ENCODE measurements around the gene SLC1A5.
"Not testable (repeated sequence)": the region's sequence is repeated elsewhere in the genome, so short reads cannot be mapped to it uniquely, and the experiment has no call there.

The SLC1A5 gene

GRCh38 chr19:46788262-46788967 lies at the start of gene SLC1A5:
TSS of gene SLC1A5 (minus strand) at chr19:46788594. CDS start at chr19:46787965, 629 bp downstream.
- peaks cover 16% of the 10 kb centered on the region for H3K4me1 ChIP-seq
- H3K27me3 ChIP-seq (ENCODE audit: low read depth): no peaks in the 10 kb centered on the region
- in situ Hi-C loops (cut with MboI; ENCODE audit: low sequenced_read_pairs): no loop called here
- peaks cover 36% of the 10 kb centered on the region for H3K36me3 ChIP-seq (replicated peaks)
- DNase-seq (ENCODE audit: low spot score in 2 of 2): peak; percentile 98 to 100
- H3K9me3 ChIP-seq: no peaks in the 10 kb centered on the region
- peak within 1 kb of the TSS; percentile 94 for H3K4me3 ChIP-seq

GRCh38 chr19:46838160-46838559 lies 49.8 kb upstream of the SLC1A5 start:
- in situ Hi-C loops (cut with MboI; ENCODE audit: low sequenced_read_pairs): no loop called here
- no peak for DNase-seq (ENCODE audit: low spot score in 2 of 2)
- H3K27me3 ChIP-seq (ENCODE audit: low read depth): no peaks in the 10 kb centered on the region
- H3K9me3 ChIP-seq: no peaks in the 10 kb centered on the region
- no peak overlapping the region for H3K4me3 ChIP-seq
- peaks cover 22% of the 10 kb centered on the region for H3K36me3 ChIP-seq (replicated peaks)
- H3K4me1 ChIP-seq: no peaks in the 10 kb centered on the region

- Histone ChIP-seq H3K9me3 (no peaks in the 10 kb centered on the region), H3K27me3 (ENCODE audit: low read depth) (no peaks in the 10 kb centered on the region), H3K4me3 (no peak overlapping the region), H3K4me1 (no peaks in the 10 kb centered on the region), H3K36me3 (replicated peaks) (peaks cover 9% of the 10 kb centered on the region; the same call in 1 of the 2 replicates)
- in situ Hi-C loops (cut with MboI; ENCODE audit: low sequenced_read_pairs): no loop called here
- no peak for DNase-seq (ENCODE audit: low spot score in 2 of 2)
These were observed 46.6 kb upstream of the SLC1A5 start for GRCh38 chr19:46834984-46835383.

- Histone ChIP-seq H3K36me3 (replicated peaks) (peaks cover 7% of the 10 kb centered on the region; the same call in 1 of the 2 replicates), H3K9me3 (no peaks in the 10 kb centered on the region), H3K4me3 (no peak overlapping the region), H3K27me3 (ENCODE audit: low read depth) (no peaks in the 10 kb centered on the region), H3K4me1 (no peaks in the 10 kb centered on the region)
- no peak for DNase-seq (ENCODE audit: low spot score in 2 of 2)
- in situ Hi-C loops (cut with MboI; ENCODE audit: low sequenced_read_pairs): no loop called here
These were observed 45.7 kb upstream of the SLC1A5 start for GRCh38 chr19:46834121-46834520.

GRCh38 chr19:46830864-46831263 lies 42.5 kb upstream of the SLC1A5 start:
- no peaks in the 10 kb centered on the region for H3K4me1 ChIP-seq
- in situ Hi-C loops (cut with MboI; ENCODE audit: low sequenced_read_pairs): no loop called here
- H3K9me3 ChIP-seq: no peaks in the 10 kb centered on the region
- DNase-seq (ENCODE audit: low spot score in 2 of 2): no peak
- no peaks in the 10 kb centered on the region for H3K36me3 ChIP-seq (replicated peaks)
- H3K27me3 ChIP-seq (ENCODE audit: low read depth): no peaks in the 10 kb centered on the region
- H3K4me3 ChIP-seq: no peak overlapping the region

- no peaks in the 10 kb centered on the region for H3K4me1 ChIP-seq
- in situ Hi-C loops (cut with MboI; ENCODE audit: low sequenced_read_pairs): no loop called here
- H3K36me3 ChIP-seq (replicated peaks): no peaks in the 10 kb centered on the region
- H3K4me3 ChIP-seq: no peak overlapping the region
- DNase-seq (ENCODE audit: low spot score in 2 of 2): no peak
- H3K9me3 ChIP-seq: no peaks in the 10 kb centered on the region
- H3K27me3 ChIP-seq (ENCODE audit: low read depth): no peaks in the 10 kb centered on the region
These were observed 40.1 kb upstream of the SLC1A5 start for GRCh38 chr19:46828484-46828883.

GRCh38 chr19:46825731-46826055 lies 37.3 kb upstream of the SLC1A5 start:
- no peaks in the 10 kb centered on the region for H3K36me3 ChIP-seq (replicated peaks)
- DNase-seq (ENCODE audit: low spot score in 2 of 2): no peak
- in situ Hi-C loops (cut with MboI; ENCODE audit: low sequenced_read_pairs): no loop called here
- H3K4me3 ChIP-seq: no peak overlapping the region
- no peaks in the 10 kb centered on the region for H3K27me3 ChIP-seq (ENCODE audit: low read depth)
- H3K9me3 ChIP-seq: no peaks in the 10 kb centered on the region
- no peaks in the 10 kb centered on the region for H3K4me1 ChIP-seq

- no peak overlapping the region for H3K4me3 ChIP-seq
- H3K36me3 ChIP-seq (replicated peaks): no peaks in the 10 kb centered on the region
- H3K9me3 ChIP-seq: no peaks in the 10 kb centered on the region
- no peak for DNase-seq (ENCODE audit: low spot score in 2 of 2)
- in situ Hi-C loops (cut with MboI; ENCODE audit: low sequenced_read_pairs): no loop called here
- H3K4me1 ChIP-seq: no peaks in the 10 kb centered on the region
- H3K27me3 ChIP-seq (ENCODE audit: low read depth): no peaks in the 10 kb centered on the region
These were observed 36.7 kb upstream of the SLC1A5 start for GRCh38 chr19:46824890-46825730.

- Histone ChIP-seq H3K36me3 (replicated peaks) (no peaks in the 10 kb centered on the region), H3K27me3 (ENCODE audit: low read depth) (no peaks in the 10 kb centered on the region), H3K4me1 (no peaks in the 10 kb centered on the region), H3K4me3 (no peak overlapping the region), H3K9me3 (no peaks in the 10 kb centered on the region)
- DNase-seq (ENCODE audit: low spot score in 2 of 2): peak; percentile 25 to 34
- in situ Hi-C loops (cut with MboI; ENCODE audit: low sequenced_read_pairs): no loop called here
These were observed 34.7 kb upstream of the SLC1A5 start for GRCh38 chr19:46823049-46823448.

GRCh38 chr19:46822410-46822787 lies 34.0 kb upstream of the SLC1A5 start:
- H3K36me3 ChIP-seq (replicated peaks); H3K9me3 ChIP-seq; H3K27me3 ChIP-seq (ENCODE audit: low read depth); in situ Hi-C loops (cut with MboI; ENCODE audit: low sequenced_read_pairs); DNase-seq (ENCODE audit: low spot score in 2 of 2); H3K4me3 ChIP-seq; H3K4me1 ChIP-seq: not testable (repeated sequence)

GRCh38 chr19:46821512-46822409 lies 33.4 kb upstream of the SLC1A5 start:
- in situ Hi-C loops (cut with MboI; ENCODE audit: low sequenced_read_pairs): no loop called here
- no peaks in the 10 kb centered on the region for H3K9me3 ChIP-seq
- no peaks in the 10 kb centered on the region for H3K4me1 ChIP-seq
- no peak for DNase-seq (ENCODE audit: low spot score in 2 of 2)
- H3K36me3 ChIP-seq (replicated peaks): no peaks in the 10 kb centered on the region
- no peaks in the 10 kb centered on the region for H3K27me3 ChIP-seq (ENCODE audit: low read depth)
- H3K4me3 ChIP-seq: no peak overlapping the region

GRCh38 chr19:46818812-46819211 lies 30.4 kb upstream of the SLC1A5 start:
- in situ Hi-C loops (cut with MboI; ENCODE audit: low sequenced_read_pairs): no loop called here
- Histone ChIP-seq H3K27me3 (ENCODE audit: low read depth) (no peaks in the 10 kb centered on the region), H3K4me1 (no peaks in the 10 kb centered on the region), H3K9me3 (no peaks in the 10 kb centered on the region), H3K4me3 (no peak overlapping the region), H3K36me3 (replicated peaks) (no peaks in the 10 kb centered on the region)
- DNase-seq (ENCODE audit: low spot score in 2 of 2): peak in 1 of 2 experiments; percentile 52

- no peaks in the 10 kb centered on the region for H3K4me1 ChIP-seq
- in situ Hi-C loops (cut with MboI; ENCODE audit: low sequenced_read_pairs): no loop called here
- no peaks in the 10 kb centered on the region for H3K27me3 ChIP-seq (ENCODE audit: low read depth)
- H3K4me3 ChIP-seq: no peak overlapping the region
- no peaks in the 10 kb centered on the region for H3K36me3 ChIP-seq (replicated peaks)
- no peaks in the 10 kb centered on the region for H3K9me3 ChIP-seq
- DNase-seq (ENCODE audit: low spot score in 2 of 2): no peak
These were observed 27.6 kb upstream of the SLC1A5 start for GRCh38 chr19:46815833-46816627.
